Measurements from ENCODE around the gene KLHL13. TPM values are rescaled to one million over a fixed set of nuclear protein-coding genes. Genes with fewer than 3 reads are reported as not detected.

Gene KLHL13
- total RNA-seq, 1 donor from 2014 or later, result 5.6 TPM

DNA sequence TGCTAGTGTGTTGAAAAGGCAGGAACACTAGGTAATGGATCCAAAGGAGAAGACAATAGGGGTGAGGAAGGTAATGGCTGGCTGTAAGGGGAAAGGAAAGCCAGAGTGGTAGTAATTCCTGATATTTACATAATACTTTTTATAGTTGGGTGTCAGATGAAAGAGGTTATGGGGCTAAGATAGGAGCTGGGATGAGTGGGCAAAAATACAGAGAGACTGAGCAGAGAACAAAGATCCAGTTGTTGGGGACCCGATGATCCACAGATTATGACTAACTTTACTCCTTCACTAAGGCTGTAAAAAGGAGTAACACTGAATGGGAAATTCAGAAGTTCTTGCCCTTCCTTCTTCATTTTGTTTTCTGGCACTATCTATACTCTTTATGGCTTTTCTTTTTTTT, 138.2 kb downstream of the KLHL13 start:
- TF ChIP-seq, protein P1, sequence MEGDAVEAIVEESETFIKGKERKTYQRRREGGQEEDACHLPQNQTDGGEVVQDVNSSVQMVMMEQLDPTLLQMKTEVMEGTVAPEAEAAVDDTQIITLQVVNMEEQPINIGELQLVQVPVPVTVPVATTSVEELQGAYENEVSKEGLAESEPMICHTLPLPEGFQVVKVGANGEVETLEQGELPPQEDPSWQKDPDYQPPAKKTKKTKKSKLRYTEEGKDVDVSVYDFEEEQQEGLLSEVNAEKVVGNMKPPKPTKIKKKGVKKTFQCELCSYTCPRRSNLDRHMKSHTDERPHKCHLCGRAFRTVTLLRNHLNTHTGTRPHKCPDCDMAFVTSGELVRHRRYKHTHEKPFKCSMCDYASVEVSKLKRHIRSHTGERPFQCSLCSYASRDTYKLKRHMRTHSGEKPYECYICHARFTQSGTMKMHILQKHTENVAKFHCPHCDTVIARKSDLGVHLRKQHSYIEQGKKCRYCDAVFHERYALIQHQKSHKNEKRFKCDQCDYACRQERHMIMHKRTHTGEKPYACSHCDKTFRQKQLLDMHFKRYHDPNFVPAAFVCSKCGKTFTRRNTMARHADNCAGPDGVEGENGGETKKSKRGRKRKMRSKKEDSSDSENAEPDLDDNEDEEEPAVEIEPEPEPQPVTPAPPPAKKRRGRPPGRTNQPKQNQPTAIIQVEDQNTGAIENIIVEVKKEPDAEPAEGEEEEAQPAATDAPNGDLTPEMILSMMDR (IDR thresholded peaks at IDR 0.05; ENCODE audit: unreplicated experiment), result no peak
- peaks cover 5% of the 10 kb centered on the region for H3K9me3 Mint-ChIP-seq
- H3K27me3 Mint-ChIP-seq (ENCODE audit: low read depth), result no peaks in the 10 kb centered on the region
- DNase-seq (ENCODE audit: low spot score in 2 of 2, unreplicated experiment in 2 of 2), result no peak
- H3K27ac Mint-ChIP-seq, result no peak overlapping the region
- no peak overlapping the region for H3K4me3 Mint-ChIP-seq
- no peaks in the 10 kb centered on the region for H3K36me3 Mint-ChIP-seq
- H3K4me1 Mint-ChIP-seq, result peaks cover 6% of the 10 kb centered on the region

DNA sequence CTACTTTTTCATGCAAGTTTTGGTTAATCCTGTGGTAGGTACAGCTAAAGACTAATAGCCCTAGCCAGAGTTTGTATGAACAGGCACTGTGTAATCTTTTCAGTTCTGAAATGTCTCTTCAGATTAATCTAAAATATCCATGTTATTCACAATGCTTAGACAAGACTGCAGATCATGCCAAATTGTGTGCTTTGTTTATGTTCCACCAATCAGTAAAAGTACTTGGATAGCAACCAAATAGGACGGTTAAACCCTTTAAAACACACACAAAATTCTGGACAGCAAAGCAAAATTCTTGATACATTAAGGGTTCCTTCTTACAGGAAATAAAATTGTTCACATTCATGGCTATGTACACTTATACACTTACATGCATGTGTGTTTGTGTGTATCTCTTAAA, 139.1 kb downstream of the KLHL13 start:
- DNase-seq (ENCODE audit: low spot score in 2 of 2, unreplicated experiment in 2 of 2), result no peak
- H3K36me3 Mint-ChIP-seq, result no peaks in the 10 kb centered on the region
- H3K4me3 Mint-ChIP-seq, result no peak overlapping the region
- peaks cover 5% of the 10 kb centered on the region for H3K9me3 Mint-ChIP-seq
- H3K27ac Mint-ChIP-seq, result no peak overlapping the region
- TF ChIP-seq, protein P1 (IDR thresholded peaks at IDR 0.05; ENCODE audit: unreplicated experiment), result no peak
- H3K27me3 Mint-ChIP-seq (ENCODE audit: low read depth), result no peaks in the 10 kb centered on the region
- peaks cover 13% of the 10 kb centered on the region for H3K4me1 Mint-ChIP-seq

DNA sequence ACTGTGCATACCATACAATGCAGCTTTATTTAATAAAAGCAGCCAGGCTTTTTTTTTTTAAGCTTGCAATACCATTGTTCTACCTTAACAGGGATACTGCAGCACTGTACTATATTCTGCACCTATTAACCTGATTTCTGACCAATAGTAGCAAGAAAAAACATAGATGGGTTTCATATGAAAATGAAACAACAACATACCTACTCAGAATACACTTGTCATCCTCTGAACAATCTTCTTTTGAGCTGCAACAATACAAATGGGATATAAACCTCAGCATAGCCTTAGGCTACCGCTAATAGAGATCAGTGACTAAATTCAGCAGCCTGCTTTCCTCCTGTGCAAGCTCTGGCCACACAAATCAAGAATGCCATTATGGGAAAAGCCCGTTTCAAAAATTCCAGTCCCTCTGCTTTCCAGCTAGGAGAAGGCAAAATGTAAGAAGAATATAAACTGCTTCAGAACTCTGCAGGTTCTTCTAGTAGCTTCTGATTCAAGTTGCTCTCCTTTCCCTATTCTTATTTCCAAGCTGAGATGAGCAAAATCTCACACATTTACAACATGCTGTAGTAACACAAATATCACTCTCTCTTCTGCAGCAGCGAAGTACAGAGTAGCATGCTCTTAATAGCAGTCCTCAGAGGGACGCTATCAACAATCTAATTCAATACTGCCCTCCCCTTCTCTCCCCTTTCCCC, 143.4 kb downstream of the KLHL13 start:
- no peak for DNase-seq (ENCODE audit: low spot score in 2 of 2, unreplicated experiment in 2 of 2)
- peaks cover 16% of the 10 kb centered on the region for H3K4me1 Mint-ChIP-seq
- H3K27me3 Mint-ChIP-seq (ENCODE audit: low read depth), result no peaks in the 10 kb centered on the region
- no peak overlapping the region for H3K27ac Mint-ChIP-seq
- peak overlapping the region; percentile 24 for H3K4me3 Mint-ChIP-seq
- no peaks in the 10 kb centered on the region for H3K36me3 Mint-ChIP-seq
- TF ChIP-seq, protein P1 (IDR thresholded peaks at IDR 0.05; ENCODE audit: unreplicated experiment), result no peak
- H3K9me3 Mint-ChIP-seq, result peaks cover 6% of the 10 kb centered on the region

DNA sequence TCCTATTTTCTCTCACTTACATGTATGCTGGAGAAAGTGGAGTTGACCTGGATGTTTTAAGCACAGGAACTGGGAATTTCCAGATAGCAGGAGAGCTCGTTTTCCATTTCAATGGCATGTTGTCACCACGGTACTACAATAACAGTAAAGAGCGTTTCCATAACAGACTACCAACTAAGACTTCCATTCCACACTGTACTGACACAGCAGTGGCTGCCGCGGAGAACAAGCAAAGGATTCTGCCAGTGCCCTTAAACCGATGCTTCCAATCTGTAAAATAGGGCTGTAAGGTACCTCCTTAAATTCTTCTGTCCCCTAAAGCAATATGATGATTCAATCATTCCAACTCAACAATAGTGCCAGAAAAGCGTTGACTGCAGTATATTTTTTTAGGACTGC, 143.9 kb downstream of the KLHL13 start:
- no peaks in the 10 kb centered on the region for H3K36me3 Mint-ChIP-seq
- peaks cover 16% of the 10 kb centered on the region for H3K4me1 Mint-ChIP-seq
- H3K4me3 Mint-ChIP-seq, result peak overlapping the region; percentile 18
- TF ChIP-seq, protein P1 (IDR thresholded peaks at IDR 0.05; ENCODE audit: unreplicated experiment), result no peak
- H3K27me3 Mint-ChIP-seq (ENCODE audit: low read depth), result no peaks in the 10 kb centered on the region
- peak overlapping the region; percentile 24 for H3K27ac Mint-ChIP-seq
- no peak for DNase-seq (ENCODE audit: low spot score in 2 of 2, unreplicated experiment in 2 of 2)
- peaks cover 3% of the 10 kb centered on the region for H3K9me3 Mint-ChIP-seq

DNA sequence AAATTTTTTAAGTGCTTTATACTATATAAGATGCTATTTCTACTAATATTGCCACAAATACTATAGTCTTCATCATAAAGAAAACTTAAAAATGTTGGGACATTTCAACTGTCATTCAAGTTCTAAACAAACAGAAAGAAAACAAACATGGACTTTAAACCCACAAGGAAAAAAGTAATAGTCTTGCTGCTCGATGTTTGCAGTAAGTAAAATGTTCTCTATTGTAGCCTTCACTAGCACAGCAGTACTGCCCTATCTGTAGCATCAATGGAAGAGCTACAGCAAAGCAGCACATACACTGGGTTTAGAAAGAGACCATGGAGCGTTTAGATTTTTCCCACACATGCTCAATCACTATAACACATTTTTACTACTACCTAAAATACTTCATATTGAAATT, 146.8 kb downstream of the KLHL13 start:
- H3K27me3 Mint-ChIP-seq (ENCODE audit: low read depth), result no peaks in the 10 kb centered on the region
- no peak for DNase-seq (ENCODE audit: low spot score in 2 of 2, unreplicated experiment in 2 of 2)

More for the DNA sequence above, 146.8 kb downstream of the KLHL13 start:
- Mint-ChIP-seq H3K9me3 (peaks cover 15% of the 10 kb centered on the region), H3K36me3 (no peaks in the 10 kb centered on the region), H3K4me3 (no peak overlapping the region), H3K27ac (no peak overlapping the region), H3K4me1 (peaks cover 16% of the 10 kb centered on the region)
- TF ChIP-seq, protein P1 (IDR thresholded peaks at IDR 0.05; ENCODE audit: unreplicated experiment), result no peak

Data from mesothelial cell of epicardium (in vitro differentiated cells).